DOHH2 (cell line): ENCODE results near the gene EFNB1.

Experiments
- H3F3A ChIP-seq: fragments of 200-600 bp; sonication (generic), shearing (Covaris generic); 2 replicates; pipeline ENCODE4 v1.6.0; 2016; ENCODE audit warnings: antibody characterized with exemption, mild to moderate bottlenecking; ENCODE audit not compliant: control insufficient read depth, insufficient read depth
- H3K27ac ChIP-seq: fragments of 200-600 bp; sonication (generic); 2 replicates; pipeline ENCODE4 v1.5.1; 2014; ENCODE audit warnings: low read depth, mild to moderate bottlenecking, low read length, moderate library complexity
- H3K27me3 ChIP-seq: fragments of 200-600 bp; sonication (generic); 2 replicates; pipeline ENCODE4 v1.6.1; 2014; ENCODE audit warnings: mild to moderate bottlenecking, low read length, mixed read lengths; ENCODE audit not compliant: control insufficient read depth
- H3K36me3 ChIP-seq: fragments of 200-600 bp; sonication (generic); 2 replicates; pipeline ENCODE4 v1.6.1; 2014; ENCODE audit warnings: mild to moderate bottlenecking, low read length, moderate library complexity, mixed read lengths; ENCODE audit not compliant: control insufficient read depth
- H3K4me1 ChIP-seq: fragments of 200-600 bp; sonication (generic); 2 replicates; pipeline ENCODE4 v1.6.1; 2014; ENCODE audit warnings: mild to moderate bottlenecking, low read length, mixed read lengths; ENCODE audit not compliant: control insufficient read depth
- H3K4me2 ChIP-seq: fragments of 200-600 bp; sonication (generic); 2 replicates; pipeline ENCODE4 v1.6.0; 2014; ENCODE audit warnings: mild to moderate bottlenecking, low read length, moderate library complexity
- H3K4me3 ChIP-seq: fragments of 200-600 bp; sonication (generic); 2 replicates; pipeline ENCODE4 v1.5.1; 2014; ENCODE audit warnings: mild to moderate bottlenecking, low read length, mixed read lengths
- H3K79me2 ChIP-seq: fragments of 200-600 bp; sonication (generic); 2 replicates; pipeline ENCODE4 v1.6.1; 2014; ENCODE audit warnings: mild to moderate bottlenecking, low read length, mixed read lengths; ENCODE audit not compliant: control insufficient read depth
- H3K9me2 ChIP-seq: fragments of 200-600 bp; sonication (generic); replicated peaks from 2 replicates; pipeline ENCODE4 v1.6.1; 2014; ENCODE audit warnings: mild to moderate bottlenecking, low read length, mixed read lengths; ENCODE audit not compliant: control insufficient read depth
- H3K9me3 ChIP-seq: fragments of 200-600 bp; sonication (generic); 2 replicates; pipeline ENCODE4 v1.6.1; 2014; ENCODE audit warnings: antibody characterized with exemption, low read length, mixed read lengths; ENCODE audit not compliant: control insufficient read depth, insufficient read depth
- H4K20me1 ChIP-seq: fragments of 200-600 bp; sonication (generic); 2 replicates; pipeline ENCODE4 v1.6.0; 2014; ENCODE audit warnings: low read depth, mild to moderate bottlenecking, antibody characterized with exemption, low read length, moderate library complexity; ENCODE audit not compliant: control insufficient read depth, insufficient read depth
- EZH2phosphoT487 ChIP-seq: fragments of 200-600 bp; sonication (generic); IDR thresholded peaks from 2 replicates; pipeline ENCODE4 v1.6.1; 2017; ENCODE audit warnings: borderline replicate concordance, mild to moderate bottlenecking, antibody characterized with exemption, low read length, moderate library complexity, mixed read lengths
- TF ChIP-seq, protein P1 (sequence below): fragments of 200-600 bp; sonication (generic); IDR thresholded peaks from one replicate; pipeline ENCODE4 v1.5.1; 2014; ENCODE audit warnings: antibody characterized with exemption, mild to moderate bottlenecking, low read depth, low read length; ENCODE audit not compliant: poor library complexity, severe bottlenecking

EFNB1 gene

DNA sequence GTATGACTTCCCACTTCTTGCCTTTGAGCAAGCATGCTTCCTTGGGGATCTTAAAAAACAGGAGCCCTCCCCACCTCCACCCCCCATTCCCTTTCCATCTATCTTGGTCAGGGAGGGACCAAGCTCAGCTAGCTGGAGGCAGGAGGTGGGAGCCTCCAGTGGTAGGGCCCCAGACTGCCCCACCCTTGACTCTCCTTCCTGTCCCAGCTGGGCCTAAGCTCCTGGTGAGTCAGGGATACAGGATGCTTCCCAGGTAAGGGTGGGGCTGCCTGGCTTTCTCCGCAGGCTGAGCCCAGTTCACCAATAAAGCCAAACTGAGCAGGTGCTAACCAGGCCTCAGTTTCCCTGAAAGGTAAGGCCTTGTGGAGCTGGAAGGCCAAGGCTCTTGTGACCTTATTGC is 15.2 kb downstream of the EFNB1 start:
- no peak for TF ChIP-seq EZH2phosphoT487
- TF ChIP-seq, protein P1, sequence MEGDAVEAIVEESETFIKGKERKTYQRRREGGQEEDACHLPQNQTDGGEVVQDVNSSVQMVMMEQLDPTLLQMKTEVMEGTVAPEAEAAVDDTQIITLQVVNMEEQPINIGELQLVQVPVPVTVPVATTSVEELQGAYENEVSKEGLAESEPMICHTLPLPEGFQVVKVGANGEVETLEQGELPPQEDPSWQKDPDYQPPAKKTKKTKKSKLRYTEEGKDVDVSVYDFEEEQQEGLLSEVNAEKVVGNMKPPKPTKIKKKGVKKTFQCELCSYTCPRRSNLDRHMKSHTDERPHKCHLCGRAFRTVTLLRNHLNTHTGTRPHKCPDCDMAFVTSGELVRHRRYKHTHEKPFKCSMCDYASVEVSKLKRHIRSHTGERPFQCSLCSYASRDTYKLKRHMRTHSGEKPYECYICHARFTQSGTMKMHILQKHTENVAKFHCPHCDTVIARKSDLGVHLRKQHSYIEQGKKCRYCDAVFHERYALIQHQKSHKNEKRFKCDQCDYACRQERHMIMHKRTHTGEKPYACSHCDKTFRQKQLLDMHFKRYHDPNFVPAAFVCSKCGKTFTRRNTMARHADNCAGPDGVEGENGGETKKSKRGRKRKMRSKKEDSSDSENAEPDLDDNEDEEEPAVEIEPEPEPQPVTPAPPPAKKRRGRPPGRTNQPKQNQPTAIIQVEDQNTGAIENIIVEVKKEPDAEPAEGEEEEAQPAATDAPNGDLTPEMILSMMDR, result no peak
- no peak overlapping the region for H3K27ac ChIP-seq
- no peak overlapping the region for H3K4me3 ChIP-seq
- no peaks in the 10 kb centered on the region for H3K9me3 ChIP-seq
- no peaks in the 10 kb centered on the region for H3K79me2 ChIP-seq
- no peak overlapping the region for H3K4me2 ChIP-seq
- H3K4me1 ChIP-seq, result no peaks in the 10 kb centered on the region
- H3K27me3 ChIP-seq, result no peaks in the 10 kb centered on the region
- no peaks in the 10 kb centered on the region for H3K36me3 ChIP-seq
- no peaks in the 10 kb centered on the region for H4K20me1 ChIP-seq
- no peaks in the 10 kb centered on the region for H3F3A ChIP-seq
- H3K9me2 ChIP-seq, result no peaks in the 10 kb centered on the region

DNA sequence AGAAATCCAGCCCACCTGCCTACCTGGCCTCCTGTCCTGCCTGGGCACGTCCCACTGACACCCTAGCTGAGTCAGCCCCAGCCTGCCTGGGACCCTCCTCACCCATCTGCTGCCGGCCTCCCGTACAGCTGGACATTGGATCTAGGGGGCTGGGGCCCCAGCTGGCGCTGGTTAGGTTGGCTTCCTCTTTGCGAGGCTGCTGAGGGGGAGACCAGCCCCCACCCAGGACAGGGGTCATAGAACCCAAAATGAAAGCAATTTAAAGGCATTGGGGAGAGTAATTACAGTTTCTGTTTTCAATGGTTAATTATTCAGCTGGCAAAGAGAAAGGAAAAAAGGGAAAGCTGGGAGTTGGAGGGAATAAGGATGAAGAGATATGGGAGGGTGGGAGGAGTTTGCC is 15.8 kb downstream of the EFNB1 start:
- H3K27ac ChIP-seq, result no peak overlapping the region
- TF ChIP-seq EZH2phosphoT487, result no peak
- TF ChIP-seq, protein P1, result no peak
- H3K4me2 ChIP-seq, result no peak overlapping the region
- no peaks in the 10 kb centered on the region for H3K4me1 ChIP-seq
- H3K9me3 ChIP-seq, result no peaks in the 10 kb centered on the region
- H3F3A ChIP-seq, result no peaks in the 10 kb centered on the region
- no peaks in the 10 kb centered on the region for H3K27me3 ChIP-seq
- H3K36me3 ChIP-seq, result no peaks in the 10 kb centered on the region
- no peak overlapping the region for H3K4me3 ChIP-seq
- no peaks in the 10 kb centered on the region for H3K79me2 ChIP-seq
- no peaks in the 10 kb centered on the region for H3K9me2 ChIP-seq
- no peaks in the 10 kb centered on the region for H4K20me1 ChIP-seq

DNA sequence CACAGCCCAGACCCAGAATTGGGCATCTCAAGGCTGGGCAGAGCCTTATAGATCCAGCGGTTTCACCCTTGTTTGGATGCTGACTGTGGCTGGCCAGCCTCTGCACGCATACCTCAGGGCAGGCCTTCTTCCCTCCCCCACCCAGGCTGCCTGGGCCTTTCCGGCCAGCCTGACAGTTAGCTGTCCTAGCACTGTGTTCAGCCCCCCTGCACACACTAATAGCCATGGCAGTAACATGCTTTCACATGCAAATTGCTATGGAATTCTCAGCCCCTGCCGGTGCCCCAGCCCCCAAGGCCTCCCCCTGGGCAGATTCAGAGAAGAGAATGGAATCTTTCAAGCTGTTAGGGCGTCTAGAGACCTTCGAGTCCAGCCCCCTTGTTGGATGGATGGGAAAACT is 17.7 kb downstream of the EFNB1 start:
- Histone ChIP-seq H4K20me1 (no peaks in the 10 kb centered on the region), H3K27me3 (no peaks in the 10 kb centered on the region), H3K9me2 (no peaks in the 10 kb centered on the region), H3K9me3 (no peaks in the 10 kb centered on the region), H3F3A (no peaks in the 10 kb centered on the region), H3K79me2 (no peaks in the 10 kb centered on the region), H3K4me1 (no peaks in the 10 kb centered on the region), H3K27ac (no peak overlapping the region), H3K4me3 (no peak overlapping the region), H3K36me3 (no peaks in the 10 kb centered on the region), H3K4me2 (no peak overlapping the region)
- TF ChIP-seq EZH2phosphoT487, result no peak
- TF ChIP-seq, protein P1, result no peak

DNA sequence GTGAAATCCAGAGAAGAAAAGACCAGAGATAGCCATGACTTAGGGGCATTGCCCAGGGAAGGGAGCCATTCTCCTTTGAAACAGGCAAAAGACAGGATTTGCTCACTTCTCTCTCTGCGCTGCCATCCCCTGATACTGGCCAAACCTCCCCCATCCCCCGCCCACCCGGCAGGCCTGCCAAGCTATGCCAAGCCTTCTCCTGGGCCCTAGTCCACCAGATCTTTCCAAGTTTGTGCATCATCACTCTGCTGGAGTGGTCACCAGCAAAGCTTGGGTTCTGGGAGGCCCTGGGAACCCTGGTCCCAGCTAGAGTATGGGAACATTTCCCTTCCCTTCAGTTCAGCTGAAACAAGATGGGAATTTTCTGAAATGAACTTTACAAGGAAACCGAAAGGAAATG is 18.4 kb downstream of the EFNB1 start:
- Histone ChIP-seq H3K4me2 (no peak overlapping the region), H3K4me1 (no peaks in the 10 kb centered on the region), H3K27ac (no peak overlapping the region), H4K20me1 (no peaks in the 10 kb centered on the region), H3K9me2 (no peaks in the 10 kb centered on the region), H3K9me3 (no peaks in the 10 kb centered on the region), H3K27me3 (no peaks in the 10 kb centered on the region), H3K79me2 (no peaks in the 10 kb centered on the region), H3F3A (no peaks in the 10 kb centered on the region), H3K4me3 (no peak overlapping the region), H3K36me3 (no peaks in the 10 kb centered on the region)
- TF ChIP-seq, protein P1, result no peak
- TF ChIP-seq EZH2phosphoT487, result no peak
